DND-41 (cell line): ENCODE results near the gene FKRP.
A peak's percentile ranks its signal among the peaks of the same experiment; 100 is the strongest.

Source experiments
- ATAC-seq: fragments of 200-7000 bp; cut with Tn5 transposase; 3 replicates; pipeline ENCODE4 v1.9.1; 2021; ENCODE audit warnings: low read depth; ENCODE audit not compliant: insufficient read depth
- DNase-seq: peaks from one replicate; pipeline ENCODE4 v3.0.0-alpha.2; 2020
- H2AFZ ChIP-seq: 2 replicates; pipeline ENCODE4 v1.6.0; 2012; ENCODE audit warnings: low read depth, low read length
- H3K27ac ChIP-seq: 2 replicates; pipeline ENCODE4 v1.5.1; 2012; ENCODE audit warnings: low read length, inconsistent platforms
- H3K27me3 ChIP-seq: fragments of 200-600 bp; sonication (generic); 2 replicates; pipeline ENCODE4 v1.6.0; 2012; ENCODE audit warnings: low read length, mild to moderate bottlenecking, inconsistent platforms; ENCODE audit not compliant: insufficient read depth, poor library complexity
- H3K36me3 ChIP-seq: 2 replicates; pipeline ENCODE4 v1.5.1; 2012; ENCODE audit warnings: low read length, inconsistent platforms; ENCODE audit not compliant: insufficient read depth
- H3K4me1 ChIP-seq: 2 replicates; pipeline ENCODE4 v1.5.1; 2012; ENCODE audit warnings: mild to moderate bottlenecking, low read length; ENCODE audit not compliant: insufficient read depth
- H3K4me2 ChIP-seq: 2 replicates; pipeline ENCODE4 v1.6.0; 2012; ENCODE audit warnings: mild to moderate bottlenecking, moderate library complexity, low read length, inconsistent platforms; ENCODE audit not compliant: insufficient read depth
- H3K4me3 ChIP-seq, 2 experiments: fragments of 200-600 bp in 1 of 2; shearing (Covaris generic) in 1 of 2; 2 replicates each; pipeline ENCODE4 v1.5.1; 2012 to 2016; ENCODE audit warnings: inconsistent platforms in 2 of 2, low read length in 2 of 2, mild to moderate bottlenecking in 2 of 2, low read depth in 1 of 2, moderate library complexity in 1 of 2
- H3K79me2 ChIP-seq: 2 replicates; pipeline ENCODE4 v1.6.0; 2012; ENCODE audit warnings: low read length, inconsistent platforms; ENCODE audit not compliant: insufficient read depth
- H3K9ac ChIP-seq: 2 replicates; pipeline ENCODE4 v1.6.0; 2012; ENCODE audit warnings: low read depth, mild to moderate bottlenecking, inconsistent platforms, low read length, moderate library complexity
- H3K9me3 ChIP-seq: 2 replicates; pipeline ENCODE4 v1.5.1; 2012; ENCODE audit warnings: low read length, moderate library complexity, mild to moderate bottlenecking, inconsistent platforms; ENCODE audit not compliant: insufficient read depth, severe bottlenecking
- H4K20me1 ChIP-seq: 2 replicates; pipeline ENCODE4 v1.6.0; 2012; ENCODE audit warnings: low read length; ENCODE audit not compliant: insufficient read depth
- CTCF ChIP-seq: IDR thresholded peaks from 2 replicates; pipeline ENCODE4 v1.5.1; 2012; ENCODE audit warnings: borderline replicate concordance, low read length, moderate library complexity, mild to moderate bottlenecking; ENCODE audit not compliant: poor library complexity, severe bottlenecking; ENCODE audit errors: extremely low read depth
- EZH2 ChIP-seq: IDR thresholded peaks from 3 replicates; pipeline ENCODE4 v1.6.1; 2012; ENCODE audit warnings: borderline replicate concordance, low read depth, mild to moderate bottlenecking, moderate library complexity, low read length, inconsistent platforms; ENCODE audit not compliant: severe bottlenecking

Gene FKRP

DNA sequence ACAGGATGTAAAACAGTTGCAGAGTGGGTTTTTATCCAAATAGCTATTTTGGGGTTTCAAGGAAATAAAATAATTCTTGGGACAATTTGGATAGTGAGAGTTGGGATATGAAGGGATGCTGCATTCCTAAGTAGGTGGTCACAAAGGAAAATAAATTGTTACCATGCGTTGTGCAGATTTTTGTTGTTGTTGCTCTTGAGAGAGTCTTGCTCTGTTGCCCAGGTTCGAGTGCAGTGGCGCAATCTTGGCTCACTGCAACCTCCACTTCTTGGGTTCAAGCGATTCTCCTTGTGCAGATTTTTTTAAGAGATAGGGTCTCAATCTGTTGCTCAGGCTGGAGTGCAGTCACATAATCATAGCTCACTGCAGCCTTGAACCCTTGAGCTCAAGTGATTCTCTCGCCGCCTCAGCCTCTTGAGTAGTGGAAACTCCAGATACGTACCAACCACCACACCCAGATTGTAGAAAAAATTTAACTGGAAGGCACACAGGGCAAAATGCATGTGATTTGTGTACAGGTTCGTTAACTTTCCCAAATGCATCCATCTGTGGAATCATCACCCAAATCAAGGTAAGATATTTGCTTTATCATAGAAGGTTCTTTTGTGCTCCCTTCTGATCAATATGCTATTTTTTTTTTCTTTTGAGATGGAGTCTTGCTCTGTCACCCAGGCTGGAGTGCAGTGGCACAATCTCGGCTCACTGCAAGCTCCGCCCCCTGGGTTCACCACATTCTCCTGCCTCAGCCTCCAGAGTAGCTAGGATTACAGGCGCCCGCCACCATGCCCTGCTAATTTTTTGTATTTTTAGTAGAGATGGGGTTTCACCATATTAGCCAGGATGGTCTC is 26.5 kb downstream of the FKRP start:
- Histone ChIP-seq H3K27me3 (no peaks in the 10 kb centered on the region), H3K36me3 (peaks cover 31% of the 10 kb centered on the region), H3K9ac (no peak overlapping the region), H3K4me1 (no peaks in the 10 kb centered on the region), H3K4me2 (no peak overlapping the region), H3K27ac (no peak overlapping the region), H3K9me3 (no peaks in the 10 kb centered on the region), H4K20me1 (peaks cover 25% of the 10 kb centered on the region), H2AFZ (no peak overlapping the region), H3K79me2 (peaks cover 5% of the 10 kb centered on the region; the same call in 1 of the 2 replicates), H3K4me3 (no peak overlapping the region)
- peak; percentile 42 for DNase-seq
- ATAC-seq = no peak; the same call in 1 of the 3 replicates
- TF ChIP-seq EZH2 = no peak
- no peak for TF ChIP-seq CTCF

DNA sequence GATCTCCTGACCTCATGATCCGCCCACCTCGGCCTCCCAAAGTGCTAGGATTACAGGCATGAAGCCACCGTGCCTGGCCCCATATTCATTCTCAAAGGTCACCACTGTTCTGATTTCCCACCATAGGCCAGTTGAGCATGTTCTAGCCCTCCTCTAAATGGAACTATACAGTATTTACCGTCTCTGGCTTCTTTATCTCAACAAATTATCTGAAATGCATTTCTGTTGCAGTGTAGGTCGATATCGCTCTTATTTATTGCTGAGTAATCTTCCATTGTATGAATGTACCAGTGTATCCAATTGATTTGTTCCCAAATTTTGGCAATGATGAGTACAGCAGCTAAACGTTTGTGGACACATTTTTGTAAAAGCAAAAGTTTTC is 27.2 kb downstream of the FKRP start:
- H3K36me3 ChIP-seq = peaks cover 36% of the 10 kb centered on the region
- no peak for TF ChIP-seq EZH2
- TF ChIP-seq CTCF = no peak
- no peak overlapping the region for H3K9ac ChIP-seq
- DNase-seq (no peak), ATAC-seq (no peak; the same call in 1 of the 3 replicates)
- peaks cover 25% of the 10 kb centered on the region for H4K20me1 ChIP-seq
- no peak overlapping the region for H3K27ac ChIP-seq
- H3K9me3 ChIP-seq = no peaks in the 10 kb centered on the region
- no peak overlapping the region for H2AFZ ChIP-seq
- no peak overlapping the region for H3K4me3 ChIP-seq
- no peaks in the 10 kb centered on the region for H3K4me1 ChIP-seq
- no peak overlapping the region for H3K4me2 ChIP-seq
- no peaks in the 10 kb centered on the region for H3K27me3 ChIP-seq
- H3K79me2 ChIP-seq = peaks cover 5% of the 10 kb centered on the region; the same call in 1 of the 2 replicates

- TF ChIP-seq CTCF = no peak
- TF ChIP-seq EZH2 = no peak
- Histone ChIP-seq H2AFZ (no peak overlapping the region), H3K4me2 (no peak overlapping the region), H3K4me1 (no peaks in the 10 kb centered on the region), H3K36me3 (peaks cover 60% of the 10 kb centered on the region), H3K9ac (no peak overlapping the region), H4K20me1 (peaks cover 45% of the 10 kb centered on the region), H3K27ac (no peak overlapping the region), H3K79me2 (peaks cover 15% of the 10 kb centered on the region), H3K27me3 (no peaks in the 10 kb centered on the region), H3K9me3 (no peaks in the 10 kb centered on the region), H3K4me3 (no peak overlapping the region)
- no peak for DNase-seq
- no peak for ATAC-seq
These were observed 29.9 kb downstream of the FKRP start for GRCh38 chr19:46775642-46776258.
